Measurements from ENCODE around the gene PLA2G2F.

GRCh38 chr1:20090641-20091040 is 48.5 kb upstream of the PLA2G2F start:
- TF ChIP-seq, protein P1, sequence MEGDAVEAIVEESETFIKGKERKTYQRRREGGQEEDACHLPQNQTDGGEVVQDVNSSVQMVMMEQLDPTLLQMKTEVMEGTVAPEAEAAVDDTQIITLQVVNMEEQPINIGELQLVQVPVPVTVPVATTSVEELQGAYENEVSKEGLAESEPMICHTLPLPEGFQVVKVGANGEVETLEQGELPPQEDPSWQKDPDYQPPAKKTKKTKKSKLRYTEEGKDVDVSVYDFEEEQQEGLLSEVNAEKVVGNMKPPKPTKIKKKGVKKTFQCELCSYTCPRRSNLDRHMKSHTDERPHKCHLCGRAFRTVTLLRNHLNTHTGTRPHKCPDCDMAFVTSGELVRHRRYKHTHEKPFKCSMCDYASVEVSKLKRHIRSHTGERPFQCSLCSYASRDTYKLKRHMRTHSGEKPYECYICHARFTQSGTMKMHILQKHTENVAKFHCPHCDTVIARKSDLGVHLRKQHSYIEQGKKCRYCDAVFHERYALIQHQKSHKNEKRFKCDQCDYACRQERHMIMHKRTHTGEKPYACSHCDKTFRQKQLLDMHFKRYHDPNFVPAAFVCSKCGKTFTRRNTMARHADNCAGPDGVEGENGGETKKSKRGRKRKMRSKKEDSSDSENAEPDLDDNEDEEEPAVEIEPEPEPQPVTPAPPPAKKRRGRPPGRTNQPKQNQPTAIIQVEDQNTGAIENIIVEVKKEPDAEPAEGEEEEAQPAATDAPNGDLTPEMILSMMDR (IDR thresholded peaks at IDR 0.05), result no peak
- TF ChIP-seq, protein P2, sequence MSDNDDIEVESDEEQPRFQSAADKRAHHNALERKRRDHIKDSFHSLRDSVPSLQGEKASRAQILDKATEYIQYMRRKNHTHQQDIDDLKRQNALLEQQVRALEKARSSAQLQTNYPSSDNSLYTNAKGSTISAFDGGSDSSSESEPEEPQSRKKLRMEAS (IDR thresholded peaks at IDR 0.05), result no peak
- TF ChIP-seq NPAS2 (CRISPR knock-in tag; IDR thresholded peaks at IDR 0.05; ENCODE audit: borderline replicate concordance), result no peak
- TF ChIP-seq CHD2 (IDR thresholded peaks at IDR 0.05; ENCODE audit: low read length, partially characterized antibody), result no peak
- no peak for TF ChIP-seq HDAC2 (IDR thresholded peaks at IDR 0.05)
- no peak for TF ChIP-seq SREBF2 (IDR thresholded peaks at IDR 0.05)
- no peak for TF ChIP-seq POLR2A (IDR thresholded peaks at IDR 0.05; ENCODE audit: low read length)
- TF ChIP-seq CBX8 (IDR thresholded peaks at IDR 0.05), result no peak
- TF ChIP-seq, protein P3, sequence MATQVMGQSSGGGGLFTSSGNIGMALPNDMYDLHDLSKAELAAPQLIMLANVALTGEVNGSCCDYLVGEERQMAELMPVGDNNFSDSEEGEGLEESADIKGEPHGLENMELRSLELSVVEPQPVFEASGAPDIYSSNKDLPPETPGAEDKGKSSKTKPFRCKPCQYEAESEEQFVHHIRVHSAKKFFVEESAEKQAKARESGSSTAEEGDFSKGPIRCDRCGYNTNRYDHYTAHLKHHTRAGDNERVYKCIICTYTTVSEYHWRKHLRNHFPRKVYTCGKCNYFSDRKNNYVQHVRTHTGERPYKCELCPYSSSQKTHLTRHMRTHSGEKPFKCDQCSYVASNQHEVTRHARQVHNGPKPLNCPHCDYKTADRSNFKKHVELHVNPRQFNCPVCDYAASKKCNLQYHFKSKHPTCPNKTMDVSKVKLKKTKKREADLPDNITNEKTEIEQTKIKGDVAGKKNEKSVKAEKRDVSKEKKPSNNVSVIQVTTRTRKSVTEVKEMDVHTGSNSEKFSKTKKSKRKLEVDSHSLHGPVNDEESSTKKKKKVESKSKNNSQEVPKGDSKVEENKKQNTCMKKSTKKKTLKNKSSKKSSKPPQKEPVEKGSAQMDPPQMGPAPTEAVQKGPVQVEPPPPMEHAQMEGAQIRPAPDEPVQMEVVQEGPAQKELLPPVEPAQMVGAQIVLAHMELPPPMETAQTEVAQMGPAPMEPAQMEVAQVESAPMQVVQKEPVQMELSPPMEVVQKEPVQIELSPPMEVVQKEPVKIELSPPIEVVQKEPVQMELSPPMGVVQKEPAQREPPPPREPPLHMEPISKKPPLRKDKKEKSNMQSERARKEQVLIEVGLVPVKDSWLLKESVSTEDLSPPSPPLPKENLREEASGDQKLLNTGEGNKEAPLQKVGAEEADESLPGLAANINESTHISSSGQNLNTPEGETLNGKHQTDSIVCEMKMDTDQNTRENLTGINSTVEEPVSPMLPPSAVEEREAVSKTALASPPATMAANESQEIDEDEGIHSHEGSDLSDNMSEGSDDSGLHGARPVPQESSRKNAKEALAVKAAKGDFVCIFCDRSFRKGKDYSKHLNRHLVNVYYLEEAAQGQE (IDR thresholded peaks at IDR 0.05), result no peak
